ENCODE results near the gene PDE6G.
"Not testable (repeated sequence)": the region's sequence is repeated elsewhere in the genome, so short reads cannot be mapped to it uniquely, and the experiment has no call there.

Gene PDE6G

DNA sequence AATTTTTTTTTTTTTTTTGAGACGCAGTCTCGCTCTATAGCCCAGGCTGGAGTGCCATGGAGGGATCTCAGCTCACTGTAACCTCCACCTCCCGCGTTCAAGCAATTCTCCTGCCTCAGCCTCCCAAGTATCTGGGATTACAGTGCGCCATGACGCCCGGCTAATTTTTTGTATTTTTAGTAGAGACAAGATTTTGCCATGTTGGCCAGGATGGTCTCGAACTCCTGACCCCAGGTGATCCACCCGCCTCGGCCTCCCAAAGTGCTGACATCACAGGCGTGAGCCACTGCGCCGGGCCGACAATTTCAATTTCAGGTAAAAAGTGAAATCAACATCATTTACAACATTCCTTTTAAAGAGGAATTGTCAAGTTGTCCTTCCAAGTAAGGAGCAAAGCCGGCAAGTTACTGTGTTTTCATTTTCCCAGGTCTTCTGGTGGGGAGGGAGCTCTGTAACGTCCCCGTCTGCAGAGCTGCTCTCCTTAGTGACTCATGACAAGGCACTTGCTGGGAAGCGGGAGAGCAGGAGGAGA lies 20.3 kb downstream of the PDE6G start:
- no peak for DNase-seq (ENCODE audit: low read depth in 2 of 2, low spot score in 1 of 2)

- DNase-seq (ENCODE audit: low read depth in 2 of 2, low spot score in 1 of 2), result no peak
These were observed 20.9 kb downstream of the PDE6G start for GRCh38 chr17:81635431-81635830.

DNA sequence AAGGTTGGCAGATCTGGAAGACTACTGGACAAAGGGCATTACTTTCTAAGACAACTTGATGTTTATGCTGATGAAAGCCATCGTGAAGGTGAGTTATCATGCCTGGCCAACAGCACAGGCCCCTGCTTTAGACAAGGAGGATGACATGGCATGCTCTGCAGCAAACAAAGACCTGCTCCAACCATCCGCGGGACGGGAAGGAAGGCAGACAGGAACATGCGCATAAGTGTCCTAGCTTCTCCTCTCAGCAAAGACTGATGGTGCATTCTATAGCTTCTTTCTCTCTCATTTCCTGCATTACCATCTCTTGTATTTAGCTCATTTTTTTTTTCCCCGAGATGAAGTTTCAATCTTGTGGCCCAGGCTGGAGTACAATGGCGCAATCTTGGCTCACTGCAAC lies 24.9 kb downstream of the PDE6G start:
- no peak for DNase-seq (ENCODE audit: low read depth in 2 of 2, low spot score in 1 of 2)

GRCh38 chr17:81630274-81630673 lies 26.1 kb downstream of the PDE6G start:
- DNase-seq (ENCODE audit: low read depth in 2 of 2, low spot score in 1 of 2), result no peak

DNA sequence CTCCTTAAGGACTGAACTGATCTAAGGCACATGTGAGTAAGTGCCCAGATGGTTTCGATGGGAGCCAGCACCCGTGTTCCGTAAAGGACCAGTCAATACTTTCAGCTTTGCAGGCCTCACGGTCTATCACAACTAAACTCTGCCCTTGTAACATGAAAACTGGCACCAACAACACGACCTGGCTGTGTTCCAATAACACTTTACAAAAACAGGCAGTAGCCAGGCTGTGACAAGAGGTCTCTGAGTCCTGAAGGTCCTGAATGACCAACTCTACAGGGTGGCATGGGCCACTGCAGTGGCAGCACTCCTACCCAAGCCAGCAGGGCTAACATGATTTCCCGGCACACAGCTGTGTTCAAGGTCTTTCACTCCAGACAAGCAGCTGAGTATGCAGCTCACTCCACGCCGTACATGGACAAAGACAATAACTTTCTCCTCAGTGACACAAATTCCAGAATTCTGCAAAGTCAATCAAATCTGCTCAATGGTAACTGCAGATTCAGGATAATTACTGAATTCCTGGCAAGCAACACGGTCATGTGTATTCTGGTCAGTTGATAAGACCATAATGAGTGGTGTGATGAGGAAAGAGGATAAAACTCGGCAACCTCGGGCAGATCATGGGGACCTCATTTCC lies 34.7 kb downstream of the PDE6G start:
- DNase-seq (ENCODE audit: low read depth in 2 of 2, low spot score in 1 of 2), result no peak

GRCh38 chr17:81618307-81618706 lies 38.0 kb downstream of the PDE6G start:
- not testable (repeated sequence) for DNase-seq (ENCODE audit: low read depth in 2 of 2, low spot score in 1 of 2)

GRCh38 chr17:81616877-81617276 lies 39.5 kb downstream of the PDE6G start:
- no peak for DNase-seq (ENCODE audit: low read depth in 2 of 2, low spot score in 1 of 2)

GRCh38 chr17:81615401-81615930 lies 40.9 kb downstream of the PDE6G start:
- no peak for DNase-seq (ENCODE audit: low read depth in 2 of 2, low spot score in 1 of 2)

DNA sequence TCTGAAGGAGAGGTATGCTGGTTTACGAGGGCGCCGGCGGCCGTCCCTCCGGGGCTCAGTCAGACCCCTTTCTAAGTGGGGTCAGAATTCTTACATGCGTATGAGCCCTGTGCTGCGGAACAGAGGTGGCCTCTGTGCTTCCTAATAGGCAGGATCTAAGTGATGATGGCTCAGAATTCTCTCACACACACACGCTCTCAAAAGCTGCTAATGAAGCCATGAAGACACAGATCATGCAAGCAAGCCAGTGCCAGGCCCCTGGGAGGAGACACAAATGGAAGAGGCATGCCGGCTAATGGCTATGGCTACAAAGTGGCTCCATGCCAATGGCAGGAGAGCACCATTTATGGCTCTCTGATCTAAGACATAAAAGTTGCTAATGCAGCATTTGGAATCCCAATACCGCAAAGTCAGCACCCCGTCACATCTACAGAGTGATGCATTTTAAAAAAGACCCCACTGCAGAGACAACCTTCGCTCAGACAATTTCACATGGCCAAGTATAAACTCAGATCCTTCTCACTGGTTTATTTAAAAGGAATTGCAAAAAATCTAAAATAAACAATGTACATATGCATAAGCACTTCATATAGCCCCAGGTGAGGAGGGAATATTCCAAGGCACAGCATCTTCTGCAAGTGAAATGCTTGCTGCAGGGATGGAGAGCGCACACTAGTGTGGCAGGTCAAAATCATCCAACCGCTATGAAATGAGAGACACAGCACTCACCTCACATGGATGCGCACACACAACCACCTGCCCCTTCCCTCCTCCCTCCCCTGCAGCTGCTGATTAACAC lies 44.0 kb downstream of the PDE6G start:
- DNase-seq (ENCODE audit: low read depth in 2 of 2, low spot score in 1 of 2), result no peak

- no peak for DNase-seq (ENCODE audit: low read depth in 2 of 2, low spot score in 1 of 2)
These were observed 46.6 kb downstream of the PDE6G start for GRCh38 chr17:81609541-81610311.

DNA sequence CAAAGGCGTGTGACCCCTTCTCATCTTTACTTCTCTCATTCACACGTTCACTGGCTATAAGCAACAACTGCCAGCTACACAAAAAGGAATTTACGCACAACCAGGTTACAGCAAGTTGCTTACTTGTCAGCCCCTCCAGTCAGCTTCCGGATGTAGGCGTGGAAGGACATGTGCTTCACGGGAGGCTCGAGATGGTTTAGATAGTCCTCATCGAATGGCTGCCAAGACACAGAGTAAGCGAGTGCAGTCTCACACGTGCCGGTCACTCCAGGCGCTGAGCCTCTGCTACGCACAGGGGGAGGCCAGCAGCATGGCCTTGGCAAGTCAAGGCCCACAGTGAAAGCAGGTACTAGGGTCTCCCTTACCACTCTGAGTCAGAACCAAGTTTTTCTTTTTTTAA lies 47.7 kb downstream of the PDE6G start:
- no peak for DNase-seq (ENCODE audit: low read depth in 2 of 2, low spot score in 1 of 2)

DNA sequence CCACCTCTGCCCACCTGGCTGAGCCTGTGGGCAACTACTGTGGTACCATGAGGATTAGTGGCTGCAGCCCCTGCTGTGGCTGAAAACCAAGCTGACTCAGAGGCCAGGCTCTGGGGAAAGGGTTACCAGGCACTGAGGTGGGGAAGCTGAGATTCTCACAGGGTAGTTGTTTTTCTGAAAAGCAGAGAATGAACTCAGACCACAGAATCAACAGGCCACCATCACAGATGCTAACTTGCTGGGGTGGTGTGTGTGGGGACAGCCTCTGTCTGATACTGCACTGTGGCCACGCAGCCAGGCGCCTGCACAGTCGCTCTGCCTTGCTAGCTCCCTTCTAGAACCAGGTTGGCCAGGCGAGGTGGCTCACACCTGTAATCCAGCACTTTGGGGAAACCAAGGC lies 48.3 kb downstream of the PDE6G start:
- DNase-seq (ENCODE audit: low read depth in 2 of 2, low spot score in 1 of 2), result no peak

- no peak for DNase-seq (ENCODE audit: low read depth in 2 of 2, low spot score in 1 of 2)
These were observed 48.9 kb downstream of the PDE6G start for GRCh38 chr17:81607431-81607830.

DNA sequence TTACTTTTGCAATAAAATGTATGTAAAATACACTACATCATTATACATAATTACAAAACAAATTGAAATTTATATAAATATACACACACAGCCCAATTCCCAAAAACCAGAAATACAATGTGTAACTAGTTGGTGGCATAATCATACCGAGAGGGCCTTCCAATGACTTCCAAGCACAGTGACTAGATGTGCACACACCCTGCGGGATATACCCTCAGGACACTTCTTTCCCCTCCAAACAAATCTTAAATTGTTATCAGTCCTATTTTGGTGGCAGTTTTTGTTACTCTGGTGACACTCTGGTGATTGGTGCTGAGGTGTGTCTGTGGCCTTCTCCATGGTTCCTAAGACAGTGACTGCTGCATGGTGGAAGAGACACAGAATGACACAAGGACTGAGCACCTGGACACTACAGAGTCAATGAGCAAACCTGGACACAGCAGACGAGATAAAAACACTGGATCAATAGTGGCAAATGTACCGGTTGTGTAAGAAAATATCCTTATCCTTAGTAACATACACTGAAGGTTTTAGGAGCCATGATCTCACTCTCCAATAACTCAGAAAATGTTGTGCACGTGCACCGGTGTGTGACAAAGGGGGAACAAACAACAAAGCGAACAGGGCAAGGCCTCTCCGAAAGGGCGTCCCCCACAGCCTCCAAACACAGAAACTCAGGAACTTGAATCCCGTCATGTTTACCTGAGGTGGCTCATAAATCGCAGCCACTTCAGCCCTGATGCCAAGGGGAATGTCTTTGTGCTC lies 52.3 kb downstream of the PDE6G start:
- DNase-seq (ENCODE audit: low read depth in 2 of 2, low spot score in 1 of 2), result no peak

- DNase-seq (ENCODE audit: low read depth in 2 of 2, low spot score in 1 of 2), result no peak
These were observed 54.7 kb downstream of the PDE6G start for GRCh38 chr17:81601525-81602120.

Data from stimulated activated CD8-positive, alpha-beta memory T cell treated with anti-CD3 and anti-CD28 coated beads, Interleukin-4, amount 100 ng/mL, for 1 hour (primary cell).